GM04503 (cell line): ENCODE results near the gene VSTM1.
"Not testable (repeated sequence)": the region's sequence is repeated elsewhere in the genome, so short reads cannot be mapped to it uniquely, and the experiment has no call there.

Experiments used
- DNase-seq: peaks from one replicate; pipeline ENCODE4 v3.0.0-alpha.2; 2012; ENCODE audit warnings: low read depth

Gene VSTM1

GRCh38 chr19:54063350-54064116 lies at the start of gene VSTM1:
Gene VSTM1 (minus strand): TSS chr19:54063897. CDS start chr19:54063777, 120 bp downstream.
- no peak for DNase-seq

- DNase-seq = no peak
These were observed 46.0 kb upstream of the VSTM1 start for GRCh38 chr19:54109651-54110050.

GRCh38 chr19:54108496-54108895 lies 44.8 kb upstream of the VSTM1 start:
- no peak for DNase-seq

GRCh38 chr19:54107876-54108490 lies 44.3 kb upstream of the VSTM1 start:
- DNase-seq = no peak

GRCh38 chr19:54106716-54107115 lies 43.0 kb upstream of the VSTM1 start:
- DNase-seq = no peak

GRCh38 chr19:54105796-54106195 lies 42.1 kb upstream of the VSTM1 start:
- DNase-seq = no peak

- no peak for DNase-seq
These were observed 41.5 kb upstream of the VSTM1 start for GRCh38 chr19:54104998-54105715.

GRCh38 chr19:54102421-54103169 lies 38.9 kb upstream of the VSTM1 start, which contains the start of gene NDUFA3:
Gene NDUFA3 (plus strand): TSS chr19:54102855. CDS start chr19:54102879, 24 bp downstream.
- DNase-seq = peak; percentile 86

GRCh38 chr19:54100561-54100960 lies 36.9 kb upstream of the VSTM1 start, which contains the start of gene OSCAR:
Gene OSCAR (minus strand): TSS chr19:54100803. CDS start chr19:54100792, 11 bp downstream.
- DNase-seq = no peak

GRCh38 chr19:54099903-54100255 lies 36.2 kb upstream of the VSTM1 start:
- DNase-seq = not testable (repeated sequence)

GRCh38 chr19:54099190-54099902 lies 35.6 kb upstream of the VSTM1 start:
- no peak for DNase-seq

GRCh38 chr19:54096617-54097106 lies 33.0 kb upstream of the VSTM1 start:
- peak; percentile 31 for DNase-seq

GRCh38 chr19:54095859-54096616 lies 32.3 kb upstream of the VSTM1 start:
- DNase-seq = peak; percentile 4

- DNase-seq = no peak
These were observed 31.6 kb upstream of the VSTM1 start for GRCh38 chr19:54095136-54095858.

GRCh38 chr19:54094426-54095000 lies 30.8 kb upstream of the VSTM1 start:
- no peak for DNase-seq

- DNase-seq = no peak
These were observed 20.7 kb upstream of the VSTM1 start for GRCh38 chr19:54084410-54084809.

GRCh38 chr19:54081032-54081431 lies 17.3 kb upstream of the VSTM1 start, which contains the start of gene TARM1:
Gene TARM1 (minus strand): TSS chr19:54081365. CDS start chr19:54081340, 25 bp downstream.
- no peak for DNase-seq

- no peak for DNase-seq
These were observed 13.6 kb upstream of the VSTM1 start for GRCh38 chr19:54077334-54077733.

GRCh38 chr19:54074851-54075250 lies 11.2 kb upstream of the VSTM1 start:
- DNase-seq = no peak
